SK-N-MC (cell line): ENCODE data around the gene OR4F6.

ENCODE experiments used
- DNase-seq: peaks from one replicate; pipeline ENCODE4 v3.0.0-alpha.2; 2011; ENCODE audit warnings: low read depth, low spot score
- H3K27ac ChIP-seq: fragments of 200-600 bp; sonication (generic); 2 replicates; pipeline ENCODE4 v1.5.1; 2016; ENCODE audit warnings: mixed run types
- H3K36me3 ChIP-seq: fragments of 200-600 bp; sonication (generic); 2 replicates; pipeline ENCODE4 v1.6.1; 2017; ENCODE audit warnings: antibody characterized with exemption, low read length, mixed read lengths; ENCODE audit not compliant: insufficient read depth
- H3K4me3 ChIP-seq: fragments of 200-600 bp; sonication (generic); 2 replicates; pipeline ENCODE4 v1.5.1; 2016
- H3K9ac ChIP-seq: fragments of 200-600 bp; sonication (generic); 2 replicates; pipeline ENCODE4 v1.8.0; 2017; ENCODE audit warnings: mixed run types, mixed read lengths; ENCODE audit not compliant: insufficient read length
- H3K9me3 ChIP-seq: fragments of 200-600 bp; sonication (generic); 2 replicates; pipeline ENCODE4 v1.6.1; 2017; ENCODE audit warnings: low read depth, mild to moderate bottlenecking, antibody characterized with exemption, low read length, moderate library complexity, mixed read lengths
- EZH2 ChIP-seq: fragments of 200-600 bp; sonication (generic); IDR thresholded peaks from one replicate; pipeline ENCODE4 v1.6.1; 2017; ENCODE audit warnings: antibody characterized with exemption
- FOXP2 ChIP-seq: optimal IDR thresholded peaks from 2 replicates; pipeline ENCODE3; 2011; ENCODE audit warnings: mild to moderate bottlenecking, moderate library complexity; ENCODE audit not compliant: insufficient read depth; ENCODE audit errors: extremely low read length, control extremely low read depth
- POLR2AphosphoS5 ChIP-seq: IDR thresholded peaks from 2 replicates; pipeline ENCODE4 v1.6.1; 2012; ENCODE audit warnings: mild to moderate bottlenecking, low read depth, low read length, borderline replicate concordance

Gene OR4F6

DNA sequence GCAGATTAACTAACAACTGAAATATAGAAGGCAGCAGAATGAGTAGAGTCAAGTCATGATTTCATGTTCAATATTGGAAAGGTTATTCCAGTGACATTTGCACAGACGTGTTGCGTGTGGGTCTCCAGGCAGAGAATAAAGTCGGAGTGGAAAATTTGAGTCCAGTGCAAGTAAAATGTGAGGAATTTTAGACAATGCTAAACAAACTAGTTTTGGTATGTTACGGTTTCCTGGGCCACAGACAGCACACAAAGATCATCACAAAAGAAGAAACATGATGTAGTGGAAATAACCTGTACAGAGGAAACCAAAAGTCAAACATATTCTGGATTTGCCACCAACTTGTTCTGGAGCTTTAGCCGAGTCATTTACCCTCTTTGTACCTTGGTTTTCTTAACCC is 367 bp downstream of the OR4F6 start:
- Histone ChIP-seq H3K4me3 (no peak overlapping the region), H3K27ac (no peak overlapping the region), H3K36me3 (no peaks in the 10 kb centered on the region), H3K9me3 (no peaks in the 10 kb centered on the region), H3K9ac (no peak overlapping the region)
- TF ChIP-seq POLR2AphosphoS5 (no peak), EZH2 (no peak)
- DNase-seq, result no peak

DNA sequence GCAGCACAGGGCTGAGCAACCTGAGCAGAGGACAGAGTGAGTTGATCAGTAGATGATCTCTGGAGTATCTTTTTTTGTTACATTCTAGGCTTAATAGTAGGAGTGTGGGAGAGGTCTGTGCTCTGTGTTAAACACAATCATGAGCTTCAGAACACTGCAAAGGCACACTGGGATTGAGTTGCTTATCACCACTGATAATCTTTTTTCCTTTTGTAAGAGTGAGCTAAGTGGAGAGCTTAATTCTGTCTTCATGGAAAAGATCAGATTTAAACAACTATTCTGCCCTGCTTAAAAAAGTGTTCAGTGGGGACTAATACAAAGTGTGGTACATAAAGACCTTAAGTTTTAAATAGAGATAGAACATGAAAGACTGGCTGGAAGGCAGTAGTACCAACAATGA is 1.1 kb downstream of the OR4F6 start:
- TF ChIP-seq EZH2 (no peak), FOXP2 (no peak), POLR2AphosphoS5 (no peak)
- no peak overlapping the region for H3K4me3 ChIP-seq

DNA sequence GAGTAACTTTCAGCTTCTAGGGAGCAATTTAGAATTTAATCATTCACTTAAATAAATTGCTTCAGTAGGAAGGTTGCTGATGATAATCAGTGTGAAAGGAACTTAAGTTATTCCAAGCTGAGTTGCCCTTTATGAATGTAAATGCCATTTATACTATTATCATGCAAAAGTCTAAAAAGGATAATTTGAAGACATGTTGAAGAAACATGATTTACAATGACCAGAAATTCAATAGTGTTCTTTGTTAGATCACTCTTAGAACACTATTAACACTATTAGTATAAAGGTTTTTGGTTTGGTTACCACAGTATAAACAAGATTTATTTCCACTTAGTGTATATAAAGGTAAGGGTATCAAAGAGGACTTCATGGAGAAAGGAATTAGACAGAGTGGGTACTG is 1.6 kb downstream of the OR4F6 start:
- Histone ChIP-seq H3K9ac (no peak overlapping the region), H3K9me3 (no peaks in the 10 kb centered on the region), H3K4me3 (no peak overlapping the region), H3K36me3 (no peaks in the 10 kb centered on the region), H3K27ac (no peak overlapping the region)
- no peak for DNase-seq
- no peak for TF ChIP-seq POLR2AphosphoS5
- no peak for TF ChIP-seq EZH2
- no peak for TF ChIP-seq FOXP2

More for the DNA sequence above, 1.1 kb downstream of the OR4F6 start:
- DNase-seq, result no peak
- no peaks in the 10 kb centered on the region for H3K36me3 ChIP-seq
- H3K9me3 ChIP-seq, result no peaks in the 10 kb centered on the region
- H3K9ac ChIP-seq, result no peak overlapping the region
- H3K27ac ChIP-seq, result no peak overlapping the region

DNA sequence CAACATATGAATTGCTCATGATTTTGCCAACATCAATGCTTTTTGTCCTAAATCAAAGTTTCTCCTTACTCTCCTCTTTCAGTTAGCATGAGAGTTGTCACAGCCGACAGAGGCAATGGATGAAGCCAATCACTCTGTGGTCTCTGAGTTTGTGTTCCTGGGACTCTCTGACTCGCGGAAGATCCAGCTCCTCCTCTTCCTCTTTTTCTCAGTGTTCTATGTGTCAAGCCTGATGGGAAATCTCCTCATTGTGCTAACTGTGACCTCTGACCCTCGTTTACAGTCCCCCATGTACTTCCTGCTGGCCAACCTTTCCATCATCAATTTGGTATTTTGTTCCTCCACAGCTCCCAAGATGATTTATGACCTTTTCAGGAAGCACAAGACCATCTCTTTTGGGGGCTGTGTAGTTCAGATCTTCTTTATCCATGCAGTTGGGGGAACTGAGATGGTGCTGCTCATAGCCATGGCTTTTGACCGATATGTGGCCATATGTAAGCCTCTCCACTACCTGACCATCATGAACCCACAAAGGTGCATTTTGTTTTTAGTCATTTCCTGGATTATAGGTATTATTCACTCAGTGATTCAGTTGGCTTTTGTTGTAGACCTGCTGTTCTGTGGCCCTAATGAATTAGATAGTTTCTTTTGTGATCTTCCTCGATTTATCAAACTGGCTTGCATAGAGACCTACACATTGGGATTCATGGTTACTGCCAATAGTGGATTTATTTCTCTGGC is 2.5 kb downstream of the OR4F6 start:
- H3K27ac ChIP-seq, result no peak overlapping the region
- H3K9me3 ChIP-seq, result no peaks in the 10 kb centered on the region
- TF ChIP-seq FOXP2 (no peak), EZH2 (no peak), POLR2AphosphoS5 (no peak)

DNA sequence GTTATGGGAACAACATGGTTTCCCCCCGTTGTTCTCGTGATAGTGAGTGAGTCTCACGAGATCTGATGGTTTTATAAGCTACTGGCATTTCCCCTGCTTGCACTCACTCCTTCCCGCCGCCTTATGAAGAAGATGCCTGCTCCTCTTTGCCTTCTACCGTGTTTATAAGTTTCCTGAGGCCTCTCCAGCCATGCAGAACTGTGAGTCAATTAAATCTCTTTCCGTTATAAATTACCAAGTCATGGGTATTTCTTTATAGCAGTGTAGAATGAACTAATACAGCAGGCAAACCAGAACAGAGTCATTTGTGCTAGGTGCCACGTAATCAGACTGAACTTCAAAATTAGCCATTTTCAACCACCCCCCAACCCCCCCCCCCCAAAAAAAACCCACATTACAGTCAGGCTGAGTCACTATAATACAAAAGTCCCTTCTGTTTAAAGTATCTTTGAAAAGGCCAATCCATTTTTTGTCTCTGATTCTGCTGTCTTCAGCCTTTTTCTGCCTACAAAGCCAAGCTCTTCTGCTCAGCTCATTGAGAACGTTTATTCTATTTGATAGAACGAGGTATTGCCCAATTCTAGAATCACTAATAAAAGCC is 4.1 kb downstream of the OR4F6 start:
- no peak for TF ChIP-seq POLR2AphosphoS5
- TF ChIP-seq EZH2, result no peak
- TF ChIP-seq FOXP2, result no peak
- Histone ChIP-seq H3K9ac (no peak overlapping the region), H3K36me3 (no peaks in the 10 kb centered on the region), H3K4me3 (no peak overlapping the region), H3K27ac (no peak overlapping the region), H3K9me3 (no peaks in the 10 kb centered on the region)
- no peak for DNase-seq

More for the DNA sequence above, 2.5 kb downstream of the OR4F6 start:
- DNase-seq, result no peak
- Histone ChIP-seq H3K4me3 (no peak overlapping the region), H3K9ac (no peak overlapping the region), H3K36me3 (no peaks in the 10 kb centered on the region)

DNA sequence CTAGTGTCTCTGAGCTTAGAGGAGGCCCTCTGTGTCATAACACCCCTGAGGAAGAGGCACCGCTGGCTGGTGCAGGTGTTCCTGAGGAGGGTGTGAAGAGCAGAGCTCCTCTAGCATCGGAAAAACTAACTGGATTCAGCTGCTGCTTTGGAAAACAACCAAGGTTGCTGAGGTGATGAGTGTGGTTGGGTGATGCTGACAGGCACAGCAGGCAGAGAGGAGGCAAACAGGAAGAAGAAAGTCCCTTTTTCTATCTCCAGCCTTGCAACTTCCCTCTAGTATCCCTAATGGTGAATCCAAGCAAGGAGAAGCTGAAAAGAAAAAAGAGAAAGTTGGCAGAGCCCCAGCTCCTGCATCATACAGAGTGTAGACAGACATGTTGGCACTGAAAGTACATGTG is 4.9 kb downstream of the OR4F6 start:
- Histone ChIP-seq H3K9ac (no peak overlapping the region), H3K36me3 (no peaks in the 10 kb centered on the region), H3K27ac (no peak overlapping the region), H3K9me3 (no peaks in the 10 kb centered on the region), H3K4me3 (no peak overlapping the region)
- TF ChIP-seq EZH2 (no peak), FOXP2 (no peak), POLR2AphosphoS5 (no peak)
- DNase-seq, result no peak

DNA sequence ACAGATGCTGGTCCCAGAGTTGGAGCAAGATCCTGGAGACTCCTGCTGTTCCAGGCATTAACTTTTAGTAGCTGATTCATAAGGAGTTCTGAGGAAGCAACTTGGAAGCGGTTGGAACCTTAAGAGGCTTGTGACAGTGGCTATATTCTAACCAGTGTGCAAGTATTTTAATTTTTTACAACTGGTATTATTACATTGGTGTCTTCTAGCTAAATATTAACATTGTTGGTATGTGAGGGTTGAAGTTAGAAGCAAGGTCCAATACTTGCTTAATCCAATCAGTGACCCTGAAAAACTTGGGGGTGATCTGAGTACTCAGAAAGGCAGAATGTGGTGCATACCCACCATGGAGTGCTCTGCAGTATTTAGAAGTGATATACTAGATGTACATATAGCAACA is 7.1 kb downstream of the OR4F6 start:
- no peak for TF ChIP-seq FOXP2
- TF ChIP-seq POLR2AphosphoS5, result no peak
- no peak for TF ChIP-seq EZH2
- Histone ChIP-seq H3K4me3 (no peak overlapping the region), H3K36me3 (no peaks in the 10 kb centered on the region), H3K9me3 (no peaks in the 10 kb centered on the region), H3K9ac (no peak overlapping the region), H3K27ac (no peak overlapping the region)
- DNase-seq, result no peak

DNA sequence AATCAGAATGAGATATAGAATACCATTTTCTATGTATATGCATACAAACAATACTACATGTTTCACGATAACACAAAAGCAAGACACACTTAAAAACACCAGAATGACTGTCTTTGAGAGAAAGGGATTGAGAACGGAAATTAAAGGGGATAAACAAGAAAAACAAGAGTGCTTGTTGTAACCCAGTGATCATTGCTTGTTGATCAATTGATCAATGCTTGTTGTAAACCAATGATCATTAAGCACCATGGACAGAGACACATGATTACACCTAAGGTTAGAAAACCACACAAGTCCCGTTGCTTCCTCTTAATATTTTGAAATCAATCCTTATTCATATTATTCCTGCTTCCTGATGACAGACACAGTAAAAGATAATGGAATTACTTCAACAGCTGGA is 7.6 kb downstream of the OR4F6 start:
- Histone ChIP-seq H3K9me3 (no peaks in the 10 kb centered on the region), H3K36me3 (no peaks in the 10 kb centered on the region), H3K4me3 (no peak overlapping the region), H3K9ac (no peak overlapping the region), H3K27ac (no peak overlapping the region)
- no peak for TF ChIP-seq FOXP2
- TF ChIP-seq POLR2AphosphoS5, result no peak
- no peak for TF ChIP-seq EZH2
- DNase-seq, result no peak
